ENCODE data around the gene SPAG8.

The SPAG8 gene

DNA sequence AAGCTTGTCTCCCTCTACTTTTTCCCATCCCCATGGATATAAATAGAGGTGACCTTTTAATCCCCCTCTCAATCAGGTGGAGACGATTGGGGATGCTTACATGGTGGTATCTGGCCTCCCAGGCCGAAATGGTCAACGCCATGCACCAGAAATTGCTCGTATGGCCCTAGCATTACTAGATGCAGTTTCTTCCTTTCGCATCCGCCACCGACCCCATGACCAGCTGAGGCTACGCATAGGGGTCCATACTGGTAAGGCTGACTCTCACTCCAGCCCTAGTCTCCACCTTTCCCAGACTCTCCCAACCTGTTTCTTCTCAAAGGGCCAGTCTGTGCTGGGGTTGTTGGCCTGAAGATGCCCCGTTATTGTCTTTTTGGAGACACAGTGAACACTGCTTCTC is 3.6 kb downstream of the SPAG8 start:
- DNase-seq (ENCODE audit: low spot score): no peak

DNA sequence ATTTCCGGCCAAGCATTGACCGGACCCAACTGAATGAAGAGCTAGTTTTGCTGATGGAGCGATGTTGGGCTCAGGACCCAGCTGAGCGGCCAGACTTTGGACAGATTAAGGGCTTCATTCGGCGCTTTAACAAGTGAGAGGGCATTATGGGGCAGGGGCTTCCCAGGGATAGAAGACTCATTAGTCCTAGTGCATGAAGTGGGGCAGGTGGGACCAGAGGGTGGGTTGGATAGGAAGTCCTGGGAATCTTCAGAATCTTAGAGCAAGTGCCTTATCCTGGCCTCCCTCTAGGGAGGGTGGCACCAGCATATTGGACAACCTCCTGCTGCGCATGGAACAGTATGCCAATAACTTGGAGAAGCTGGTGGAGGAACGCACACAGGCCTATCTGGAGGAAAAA is 6.0 kb downstream of the SPAG8 start:
- no peak for DNase-seq (ENCODE audit: low spot score)

DNA sequence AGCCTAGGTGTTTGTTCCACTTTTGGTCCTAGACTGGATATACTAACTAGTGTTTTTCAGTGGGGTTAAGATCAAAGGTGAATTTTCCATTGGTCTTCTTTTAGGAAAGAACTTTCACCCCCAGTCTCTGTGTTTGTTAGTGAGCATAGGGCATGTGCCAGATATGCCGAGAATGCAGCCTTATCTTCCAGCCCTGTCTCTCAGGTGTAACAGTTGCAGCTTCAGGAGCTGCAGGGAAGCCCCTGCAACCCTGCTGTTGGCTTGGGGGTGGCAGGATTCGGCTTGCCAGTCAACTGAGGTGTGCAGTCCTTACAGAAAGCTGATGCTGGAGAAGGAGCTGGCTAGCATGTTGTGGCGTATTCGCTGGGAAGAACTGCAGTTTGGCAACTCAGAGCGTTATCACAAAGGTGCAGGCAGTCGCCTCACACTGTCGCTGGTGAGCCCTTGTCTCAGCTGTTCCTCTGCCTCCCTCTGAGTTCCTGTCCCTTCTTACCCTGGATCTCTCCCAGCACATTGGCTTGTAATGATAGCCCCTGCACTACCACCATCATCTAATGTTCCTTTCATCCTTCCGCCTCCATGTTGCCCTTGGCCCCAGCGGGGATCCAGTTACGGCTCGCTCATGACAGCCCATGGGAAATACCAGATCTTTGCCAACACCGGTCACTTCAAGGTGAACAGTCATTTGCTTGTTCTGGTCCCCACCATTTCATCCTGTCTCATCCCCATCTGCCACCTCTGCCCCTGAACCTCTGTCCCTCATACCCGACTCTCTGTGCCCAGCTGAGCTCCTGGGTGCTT is 10.5 kb downstream of the SPAG8 start:
- no peak for DNase-seq (ENCODE audit: low spot score)

DNA sequence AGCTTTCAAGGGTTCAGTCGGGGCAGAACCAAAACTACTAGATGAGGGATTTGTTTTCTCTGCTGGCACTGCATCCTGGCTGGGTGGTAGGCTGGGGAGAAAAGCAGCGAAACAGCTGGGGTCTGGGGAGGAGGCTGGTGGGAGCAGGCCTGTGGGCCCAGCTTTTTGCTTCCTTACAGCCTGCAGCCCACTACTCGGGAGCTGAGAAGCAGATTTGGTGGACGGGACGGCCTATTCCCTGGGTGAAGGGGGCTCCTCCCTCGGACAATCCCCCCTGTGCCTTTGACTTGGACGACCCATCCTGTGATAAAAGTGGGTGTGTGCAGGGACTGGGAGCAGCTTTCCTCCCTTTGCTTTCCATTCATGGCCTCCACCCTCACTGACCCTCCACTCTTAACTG is 11.5 kb downstream of the SPAG8 start:
- DNase-seq (ENCODE audit: low spot score): no peak

DNA sequence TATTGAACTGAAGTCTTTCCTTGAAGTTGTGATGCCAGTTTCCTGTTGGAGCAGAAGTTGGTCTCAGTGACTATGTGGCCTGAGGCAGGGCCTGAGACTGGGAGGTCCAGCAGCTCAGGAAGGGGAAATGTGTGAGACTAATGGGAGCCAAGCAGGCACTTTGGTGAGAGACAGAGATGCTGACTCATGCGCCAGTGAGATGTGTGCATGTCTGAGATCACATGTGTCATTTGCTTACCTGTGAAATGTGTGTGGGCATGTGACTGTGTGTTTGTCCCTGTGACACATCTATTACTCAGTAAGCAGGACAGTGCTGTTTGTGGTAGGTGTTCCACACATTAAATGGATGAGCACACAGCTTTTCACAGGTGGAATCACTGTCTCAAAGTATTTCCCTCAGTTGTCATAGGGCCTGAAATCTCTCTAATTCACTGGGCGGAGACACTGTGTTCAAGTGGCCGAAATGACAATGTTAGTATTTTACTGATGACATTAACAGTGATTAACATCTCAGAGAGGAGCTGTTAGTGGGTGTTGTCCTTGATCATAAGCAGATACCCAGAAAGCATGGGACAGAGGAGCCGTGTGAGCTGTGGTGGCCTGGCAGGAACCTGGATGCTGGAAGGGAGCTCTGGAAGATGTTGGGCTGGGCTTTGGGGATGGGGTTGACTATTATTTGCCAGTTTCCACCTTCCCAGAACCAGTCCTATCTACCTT is 13.2 kb downstream of the SPAG8 start:
- peak; percentile 98 for DNase-seq (ENCODE audit: low spot score)

DNA sequence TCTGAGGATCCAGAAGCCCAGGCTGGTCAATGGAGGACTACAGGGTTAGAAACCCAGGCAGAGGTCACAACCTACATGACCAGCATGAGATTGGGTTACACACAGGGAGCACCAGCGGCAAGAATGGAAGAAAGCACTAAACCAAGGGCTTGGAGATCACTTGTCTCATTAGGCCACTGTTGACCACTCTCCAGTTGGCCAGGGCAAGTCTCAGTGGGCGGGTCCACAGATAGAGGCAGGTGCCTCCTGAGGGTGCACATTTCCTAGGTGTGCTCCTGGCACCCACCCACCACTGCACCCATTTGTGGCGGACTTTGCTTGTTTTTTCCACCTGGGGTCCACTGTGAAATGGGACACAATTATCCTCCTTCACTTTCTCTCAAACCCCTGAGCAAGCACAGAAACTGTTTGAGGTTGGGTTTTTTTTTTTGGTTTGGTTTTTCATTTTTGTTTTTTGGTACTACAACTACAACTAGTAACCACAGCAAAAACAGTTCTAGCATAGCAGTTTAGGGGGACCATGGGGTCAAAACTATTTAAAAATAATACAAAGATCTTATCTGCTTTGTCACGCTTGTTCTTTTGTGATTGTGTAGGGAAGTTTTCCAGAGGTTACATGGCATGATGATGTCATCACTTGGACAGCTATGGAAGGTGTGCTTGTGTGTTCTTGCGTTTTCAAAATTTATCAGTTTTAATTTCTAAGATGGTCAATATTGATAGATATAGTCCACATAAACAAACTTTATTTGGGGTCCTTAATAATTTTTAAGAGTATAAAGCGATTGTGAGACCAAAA is 14.6 kb downstream of the SPAG8 start:
- no peak for DNase-seq (ENCODE audit: low spot score)

DNA sequence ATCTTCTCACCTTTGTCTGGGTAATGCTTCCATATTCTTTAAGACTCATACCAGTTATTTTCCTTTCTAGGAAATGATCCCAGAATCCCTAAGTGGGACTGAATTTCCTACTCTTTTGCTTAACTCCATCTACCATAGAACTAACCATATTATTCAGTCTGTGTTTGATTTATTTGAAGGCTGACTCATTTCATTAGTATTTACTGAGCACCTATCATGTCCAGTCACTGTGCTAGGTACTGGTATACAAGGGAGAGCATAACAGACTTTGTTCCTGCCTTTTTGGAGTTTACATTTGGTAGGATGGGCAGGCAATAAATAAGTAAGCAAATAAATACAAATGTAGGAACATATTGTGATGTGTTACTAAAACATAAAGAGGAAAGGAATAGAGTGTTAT is 16.4 kb downstream of the SPAG8 start:
- DNase-seq (ENCODE audit: low spot score): peak; percentile 65

DNA sequence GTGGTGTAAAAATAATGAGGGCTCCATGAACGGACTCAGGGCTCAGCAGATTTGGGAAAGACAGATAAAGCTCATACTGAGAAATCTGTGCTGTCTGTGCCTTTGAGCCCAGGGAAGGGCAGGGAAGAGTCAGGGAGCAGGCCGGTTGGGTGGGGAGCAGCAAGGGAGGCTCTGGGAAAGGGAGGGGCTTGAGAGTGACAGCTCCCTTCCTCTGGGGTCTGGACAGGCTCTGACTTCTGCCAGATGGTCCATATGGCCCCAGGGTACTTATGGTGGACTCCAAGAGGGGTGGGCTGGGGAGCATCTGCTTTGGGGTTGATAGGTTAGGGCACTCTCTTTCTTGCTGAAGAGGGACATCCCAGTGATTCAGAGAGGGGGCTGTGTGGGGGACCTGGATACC is 18.6 kb downstream of the SPAG8 start:
- DNase-seq (ENCODE audit: low spot score): no peak

DNA sequence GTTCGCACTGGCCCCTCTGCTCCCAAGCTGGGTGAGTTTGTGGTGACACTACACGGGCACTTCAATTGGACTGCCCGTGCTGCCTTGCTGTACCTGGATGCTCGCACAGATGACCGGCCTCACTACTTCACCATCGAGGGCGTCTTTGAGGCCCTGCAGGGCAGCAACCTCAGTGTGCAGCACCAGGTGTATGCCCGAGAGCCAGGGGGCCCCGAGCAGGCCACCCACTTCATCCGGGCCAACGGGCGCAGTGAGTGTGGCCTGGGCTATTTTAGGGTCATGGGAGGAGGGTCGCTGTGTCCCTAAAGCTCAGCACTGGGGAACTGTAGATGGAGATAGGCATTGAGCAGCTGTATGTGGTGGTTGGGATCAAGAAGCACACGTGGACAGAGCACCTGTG is 19.2 kb downstream of the SPAG8 start:
- no peak for DNase-seq (ENCODE audit: low spot score)

DNA sequence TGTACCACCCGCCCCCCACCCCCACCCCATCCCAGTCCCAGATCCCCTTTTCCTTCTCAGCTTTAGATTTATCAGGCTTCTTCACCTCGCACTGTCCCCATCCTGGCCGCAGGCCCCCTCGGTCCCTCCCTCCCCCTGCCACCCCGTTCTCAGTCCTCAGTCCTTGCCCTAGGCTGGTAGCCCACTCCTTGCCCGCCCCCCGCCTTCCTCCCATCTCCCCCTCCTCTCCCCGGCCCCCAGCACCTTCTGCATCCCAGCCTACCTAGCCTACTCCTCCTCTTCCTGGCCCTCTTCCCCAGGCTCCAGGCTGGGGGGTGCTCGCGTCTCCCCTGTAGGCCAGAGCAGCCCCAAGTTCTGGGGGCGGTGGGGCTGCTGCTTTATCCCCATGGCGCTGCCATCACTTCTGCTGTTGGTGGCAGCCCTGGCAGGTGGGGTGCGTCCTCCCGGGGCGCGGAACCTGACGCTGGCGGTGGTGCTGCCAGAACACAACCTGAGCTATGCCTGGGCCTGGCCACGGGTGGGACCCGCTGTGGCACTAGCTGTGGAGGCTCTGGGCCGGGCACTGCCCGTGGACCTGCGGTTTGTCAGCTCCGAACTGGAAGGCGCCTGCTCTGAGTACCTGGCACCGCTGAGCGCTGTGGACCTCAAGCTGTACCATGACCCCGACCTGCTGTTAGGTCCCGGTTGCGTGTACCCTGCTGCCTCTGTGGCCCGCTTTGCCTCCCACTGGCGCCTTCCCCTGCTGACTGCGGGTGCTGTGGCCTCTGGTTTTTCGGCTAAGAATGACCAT is 19.8 kb downstream of the SPAG8 start:
- no peak for DNase-seq (ENCODE audit: low spot score)

DNA sequence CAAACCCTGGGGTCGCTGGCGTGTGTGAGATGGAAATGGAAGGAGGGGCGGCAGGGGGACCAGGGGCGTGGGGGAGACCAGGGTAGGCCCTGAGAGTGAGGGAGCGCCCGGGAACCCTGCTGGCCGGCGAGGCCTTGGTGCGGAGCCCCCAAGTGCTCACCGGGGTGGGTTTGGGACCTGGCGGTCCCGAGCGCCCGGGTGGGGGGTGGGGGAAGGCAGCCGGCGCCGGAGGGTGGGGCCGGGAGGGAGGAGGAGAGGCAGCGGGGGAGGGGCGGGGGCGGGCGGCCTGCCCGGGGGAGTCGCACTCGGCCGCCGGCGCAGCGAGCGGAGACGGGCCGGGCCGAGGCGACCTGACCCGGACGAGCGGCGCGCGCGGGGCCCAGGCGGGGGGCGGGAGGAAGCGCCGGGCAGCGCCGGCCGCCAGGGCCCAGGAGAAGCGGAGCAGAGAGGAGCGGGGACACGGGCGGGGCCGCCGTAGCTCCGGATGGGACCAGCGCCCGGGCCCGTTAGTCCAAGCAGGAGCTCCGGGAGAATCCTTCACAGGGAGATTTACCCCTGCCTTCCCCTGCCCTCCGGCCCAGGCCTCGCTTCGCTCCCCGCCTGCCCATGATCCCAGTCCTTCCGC is 20.7 kb downstream of the SPAG8 start, which contains the start of gene NPR2:
TSS of gene NPR2 (plus strand) at position 295 of the 625 bp plus-strand sequence. CDS start 818 bp downstream, outside the sequence.
- DNase-seq (ENCODE audit: low spot score): peak; percentile 30

DNA sequence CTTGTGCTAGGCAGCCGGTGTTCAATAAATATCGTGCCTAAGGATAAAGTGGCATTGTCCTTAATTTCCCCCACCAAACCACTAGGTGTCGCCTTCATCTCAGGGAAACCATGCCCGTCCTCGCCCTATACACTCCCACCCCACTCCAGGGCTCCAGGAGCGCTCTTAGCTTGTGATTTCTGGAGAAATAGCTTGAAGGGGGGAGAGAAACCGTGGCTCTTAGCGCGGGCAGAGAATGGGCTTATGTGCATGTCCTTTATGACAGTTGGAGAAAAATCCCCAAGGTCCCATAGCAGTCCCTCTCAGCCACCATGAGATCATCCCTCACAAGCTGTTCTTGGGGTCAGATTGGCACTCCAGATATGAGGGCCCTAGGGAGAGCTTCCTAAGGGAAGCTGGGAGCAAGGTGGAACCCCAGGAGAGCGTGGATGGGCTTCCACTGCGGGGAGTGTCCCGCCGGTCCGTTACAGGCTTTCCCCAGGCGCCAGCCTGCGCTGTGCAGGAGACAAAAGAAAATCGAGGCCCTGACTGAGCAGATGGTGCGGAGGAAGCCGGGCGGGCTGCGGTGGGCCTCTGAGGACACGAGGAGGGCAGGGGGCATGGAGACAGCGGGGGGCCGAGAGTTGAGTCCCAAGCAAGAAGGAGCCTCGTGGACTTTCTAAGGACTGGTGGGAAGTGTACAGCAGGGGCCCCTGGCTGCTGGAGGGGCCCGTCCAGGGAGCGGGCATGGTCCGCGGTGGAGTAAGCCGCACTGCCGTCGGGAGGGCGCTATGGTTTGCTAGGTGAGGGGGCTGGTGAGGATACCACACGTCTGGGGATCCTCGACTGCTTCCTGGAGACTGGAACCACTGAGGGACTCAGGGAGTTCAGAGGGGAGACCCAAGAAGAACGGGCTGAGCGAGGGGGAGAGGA is 21.4 kb downstream of the SPAG8 start:
- DNase-seq (ENCODE audit: low spot score): peak; percentile 77

DNA sequence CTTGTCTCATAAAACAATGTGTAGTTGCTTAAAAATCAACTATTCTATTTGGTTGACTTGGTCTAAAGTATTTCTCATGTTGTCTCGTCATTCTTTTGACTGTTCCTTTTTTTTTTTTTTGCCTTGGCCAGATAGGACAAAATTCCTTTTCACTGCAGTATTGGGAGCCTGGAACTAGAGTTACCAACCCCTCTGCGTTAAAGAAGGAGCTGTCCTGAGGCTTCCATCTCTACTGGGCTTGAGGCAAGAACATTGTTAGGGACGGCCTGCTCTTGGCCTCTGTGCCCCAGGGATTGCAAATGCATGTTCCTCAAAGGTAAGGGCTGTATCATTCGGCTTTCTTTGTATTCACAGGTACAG is 22.1 kb downstream of the SPAG8 start:
- no peak for DNase-seq (ENCODE audit: low spot score)

DNA sequence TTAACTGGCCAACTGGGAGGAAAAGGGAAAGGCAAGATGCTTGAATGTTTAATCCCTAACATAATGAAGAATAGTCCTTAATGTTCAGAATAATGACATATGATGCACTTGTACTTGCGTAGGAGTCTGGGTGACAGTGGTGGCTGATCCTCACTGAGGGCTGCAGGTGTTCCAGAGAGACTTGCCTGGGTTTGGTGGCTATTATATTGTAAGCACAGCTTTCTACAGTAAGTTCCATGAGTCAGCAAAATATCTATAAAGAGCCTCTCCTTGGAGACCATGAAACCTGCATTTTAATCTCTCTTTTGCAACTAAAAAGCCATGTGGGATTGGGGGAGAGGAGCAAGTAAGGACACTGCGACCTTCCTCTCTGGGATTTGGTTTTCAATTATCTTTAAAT is 22.5 kb downstream of the SPAG8 start:
- DNase-seq (ENCODE audit: low spot score): no peak

DNA sequence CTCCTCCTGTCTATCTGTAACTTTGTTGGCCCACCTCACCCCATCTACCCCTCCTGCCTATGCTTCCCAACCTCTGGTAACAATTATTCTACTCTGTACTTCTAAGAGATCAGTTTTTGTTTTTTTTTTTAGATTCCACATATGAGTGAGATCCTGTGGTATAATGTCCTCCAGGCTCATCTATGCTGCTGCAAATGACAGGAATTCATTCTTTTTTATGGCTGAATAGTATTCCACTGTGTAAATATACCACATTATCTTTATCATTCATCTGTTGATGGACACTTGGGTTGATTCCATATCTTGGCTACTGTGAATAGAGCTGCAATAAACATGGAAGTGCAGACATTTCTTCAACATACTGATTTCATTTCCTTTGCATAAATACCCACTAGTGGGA is 28.6 kb downstream of the SPAG8 start:
- no peak for DNase-seq (ENCODE audit: low spot score)

DNA sequence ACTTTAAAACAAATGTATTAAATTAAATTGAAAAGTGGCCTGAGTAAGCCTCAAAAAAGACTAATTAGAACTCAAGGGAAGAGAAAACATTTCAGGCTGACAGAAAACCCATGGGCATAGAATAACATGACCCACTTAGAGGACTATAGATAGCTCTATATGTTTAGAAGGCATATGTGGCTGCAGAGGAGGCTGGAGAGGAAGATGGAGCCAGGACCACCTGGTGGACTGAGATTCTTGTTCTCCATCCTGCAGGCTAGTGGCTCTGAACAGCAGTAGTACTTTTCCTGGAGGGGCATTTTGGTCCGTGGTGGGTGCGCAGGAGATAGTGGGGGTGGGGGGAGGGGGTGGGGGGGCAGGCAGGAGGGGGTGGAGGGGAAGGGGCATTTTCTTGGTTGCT is 31.0 kb downstream of the SPAG8 start:
- no peak for DNase-seq (ENCODE audit: low spot score)

DNA sequence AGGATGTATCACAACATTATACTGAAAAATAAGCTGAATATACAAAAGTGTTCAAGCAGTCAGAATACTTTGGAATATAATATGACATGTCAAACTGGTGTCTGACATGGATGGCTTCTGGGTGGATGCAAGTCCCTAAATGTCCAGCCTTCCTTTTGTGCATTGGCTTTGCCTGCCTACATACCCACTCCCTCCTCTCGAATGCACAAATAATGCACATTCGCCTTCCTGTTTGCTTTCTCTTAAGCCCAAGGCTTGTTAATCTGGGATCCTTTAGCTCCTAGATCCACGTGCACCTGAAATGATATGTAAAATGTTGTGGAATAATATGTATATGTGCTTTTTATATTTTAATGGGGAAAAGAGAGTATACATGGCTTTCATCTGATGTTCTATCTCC is 33.6 kb downstream of the SPAG8 start:
- DNase-seq (ENCODE audit: low spot score): no peak

DNA sequence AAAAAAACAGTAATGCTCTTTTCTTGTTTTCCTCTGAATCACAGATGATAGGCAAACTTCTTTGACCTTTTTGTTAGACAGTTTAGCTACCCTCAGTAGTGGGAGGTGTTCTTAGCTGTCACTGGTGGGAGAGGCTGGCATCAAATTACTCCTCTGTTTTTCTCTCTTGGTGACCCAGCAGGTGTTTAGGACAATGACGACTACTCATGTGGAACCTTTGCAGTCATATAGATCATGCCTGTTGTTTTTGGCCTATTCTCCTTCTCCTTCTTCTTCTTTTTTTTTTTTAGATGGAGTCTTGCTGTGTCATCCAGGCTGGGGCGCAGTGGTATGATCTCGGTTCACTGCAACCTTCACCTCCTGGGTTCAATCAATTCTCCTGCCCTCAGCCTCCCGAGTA is 36.0 kb downstream of the SPAG8 start:
- DNase-seq (ENCODE audit: low spot score): peak; percentile 28

DNA sequence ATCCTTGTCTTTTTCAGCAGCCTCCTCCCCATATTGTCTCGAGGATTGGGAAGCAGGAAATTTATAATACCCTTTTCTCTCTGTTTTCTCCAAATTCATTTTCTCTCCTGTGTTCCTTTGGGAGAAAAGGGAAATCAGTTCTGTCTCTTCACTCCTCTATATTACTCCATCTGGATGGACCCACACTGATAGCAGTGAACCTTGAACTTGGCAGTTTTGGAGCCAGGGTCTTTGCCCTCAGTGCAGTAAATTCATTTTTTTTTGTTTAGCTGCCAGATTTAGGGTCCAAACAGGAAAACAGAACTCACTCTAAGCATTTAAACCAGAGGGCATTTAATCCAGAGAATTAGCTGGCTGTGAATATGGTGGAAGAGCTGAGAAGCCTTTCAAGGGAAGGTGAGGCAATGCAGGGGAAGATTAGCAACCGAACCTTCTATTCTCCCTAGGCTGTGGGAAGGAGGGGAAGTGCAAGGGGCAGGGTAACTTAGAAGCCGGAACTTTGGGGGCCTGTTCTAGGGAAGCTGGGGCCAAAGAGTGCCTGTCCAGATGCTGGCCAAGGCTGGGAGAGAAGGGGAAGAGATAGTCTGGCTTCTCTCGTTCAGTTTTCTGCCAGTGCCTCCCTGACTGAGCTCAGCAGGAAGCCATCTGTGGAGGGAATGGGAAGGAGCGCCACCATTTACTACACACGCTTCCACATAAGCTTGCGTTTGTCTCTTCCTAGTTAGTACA is 37.0 kb downstream of the SPAG8 start:
- DNase-seq (ENCODE audit: low spot score): no peak

DNA sequence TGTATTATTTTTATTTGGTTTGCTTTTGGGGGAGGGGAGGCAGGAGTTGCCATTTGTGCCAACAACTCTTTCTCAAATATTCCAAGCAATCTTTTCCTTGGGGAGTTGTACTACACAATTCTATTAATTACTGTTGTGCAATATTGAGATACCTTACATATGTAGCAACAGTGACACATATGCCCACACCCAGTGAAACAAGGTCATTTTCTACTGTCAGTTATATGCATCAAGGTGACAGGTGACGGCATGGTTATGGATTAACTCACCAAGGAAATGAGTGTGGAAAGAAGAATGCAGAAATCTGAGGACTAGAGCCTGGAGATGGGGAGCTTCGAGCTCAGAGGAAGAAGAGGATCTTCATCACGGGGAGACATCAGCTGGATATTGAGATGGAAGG is 40.1 kb downstream of the SPAG8 start:
- DNase-seq (ENCODE audit: low spot score): peak; percentile 85

All from kidney tubule cell (primary cell).